ENCODE data around the gene MYO7A. TPM values are rescaled to one million over a fixed set of nuclear protein-coding genes. Genes with fewer than 3 reads are reported as not detected.

Gene MYO7A
- total and polyA plus RNA-seq, 2 donors (not counting 3 experiments of a cell fraction or from before 2014, with no cell fraction given), result 1.3 to 3.6 TPM

DNA sequence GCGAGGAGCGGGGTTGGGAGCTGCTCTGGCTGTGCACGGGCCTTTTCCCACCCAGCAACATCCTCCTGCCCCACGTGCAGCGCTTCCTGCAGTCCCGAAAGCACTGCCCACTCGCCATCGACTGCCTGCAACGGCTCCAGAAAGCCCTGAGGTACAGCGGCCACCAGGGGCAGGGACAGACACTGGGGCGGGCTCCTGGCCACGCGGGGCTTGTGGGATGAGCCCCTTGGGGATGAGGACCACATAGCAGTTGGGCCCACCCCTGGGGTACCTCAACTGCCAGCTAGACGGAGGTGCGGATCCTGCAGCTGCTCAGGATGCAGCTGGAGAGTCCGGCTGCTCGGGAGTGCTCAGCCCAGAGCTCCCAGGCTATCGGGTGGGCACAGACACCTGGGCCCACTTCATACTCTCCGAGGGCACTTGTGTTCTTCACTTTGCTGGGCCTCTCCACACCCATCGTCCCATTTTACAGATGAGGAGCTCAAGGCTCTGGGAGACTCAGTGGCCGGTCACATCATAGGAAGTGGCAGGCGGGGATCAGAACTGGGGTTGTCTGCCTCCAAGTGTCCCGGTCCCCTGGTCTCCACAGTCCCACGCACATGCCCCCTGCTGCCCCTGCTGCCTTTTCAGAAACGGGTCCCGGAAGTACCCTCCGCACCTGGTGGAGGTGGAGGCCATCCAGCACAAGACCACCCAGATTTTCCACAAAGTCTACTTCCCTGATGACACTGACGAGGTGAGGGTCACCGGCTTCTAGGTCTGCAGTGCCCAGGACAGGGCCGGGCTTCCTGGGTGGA, 77.6 kb downstream of the MYO7A start:
- Histone ChIP-seq H3K4me3 (replicated peaks in 1 of 3; ENCODE audit: insufficient read depth in 1 of 3, low read depth in 1 of 3, low read length in 3 of 3) (no peak overlapping the region), H3K9me3 (replicated peaks; ENCODE audit: control insufficient read depth, insufficient read depth, low read length) (no peaks in the 10 kb centered on the region), H3K4me2 (ENCODE audit: insufficient read depth, low read length) (no peak overlapping the region), H4K20me1 (replicated peaks; ENCODE audit: control insufficient read depth, extremely low read depth, insufficient read depth, low read length) (no peaks in the 10 kb centered on the region), H3K9ac (replicated peaks; ENCODE audit: extremely low read depth, insufficient read depth, low read length) (no peak overlapping the region), H3K4me1 (ENCODE audit: control insufficient read depth, extremely low read depth, insufficient read depth, low read length) (no peaks in the 10 kb centered on the region), H3K27me3 (ENCODE audit: control insufficient read depth in 2 of 2, insufficient read depth in 2 of 2, low read length in 2 of 2) (no peaks in the 10 kb centered on the region), H2AFZ (ENCODE audit: low read depth, low read length) (no peak overlapping the region), H3K9me1 (replicated peaks; ENCODE audit: control insufficient read depth, extremely low read depth, insufficient read depth, low read length) (no peaks in the 10 kb centered on the region), H3K36me3 (ENCODE audit: control insufficient read depth in 2 of 2, extremely low read depth in 1 of 2, insufficient read depth in 2 of 2, low read length in 2 of 2) (no peaks in the 10 kb centered on the region), H3K27ac (ENCODE audit: insufficient read depth, low read depth, low read length) (no peak overlapping the region), H3K79me2 (ENCODE audit: control insufficient read depth, insufficient read depth, low read length) (no peaks in the 10 kb centered on the region)
- no peak for FAIRE-seq
- TF ChIP-seq MYC (IDR thresholded peaks at IDR 0.05; ENCODE audit: low read depth, low read length) (no peak), POLR2AphosphoS5 (IDR thresholded peaks at IDR 0.05; ENCODE audit: insufficient read depth, low read depth, low read length) (no peak), POLR2A (IDR thresholded peaks at IDR 0.05; ENCODE audit: low read depth, low read length) (no peak), JUN (IDR thresholded peaks at IDR 0.05; ENCODE audit: borderline replicate concordance, insufficient read depth, insufficient read length, low read depth) (no peak), FOS (IDR thresholded peaks at IDR 0.05; ENCODE audit: borderline replicate concordance, insufficient read depth, low read length) (no peak), EZH2 (IDR thresholded peaks at IDR 0.05; ENCODE audit: borderline replicate concordance, low read depth, low read length, severe bottlenecking) (no peak), GATA2 (IDR thresholded peaks at IDR 0.05; ENCODE audit: insufficient read depth, insufficient read length, low read depth, low read length) (no peak)
- TF ChIP-seq, protein P1, sequence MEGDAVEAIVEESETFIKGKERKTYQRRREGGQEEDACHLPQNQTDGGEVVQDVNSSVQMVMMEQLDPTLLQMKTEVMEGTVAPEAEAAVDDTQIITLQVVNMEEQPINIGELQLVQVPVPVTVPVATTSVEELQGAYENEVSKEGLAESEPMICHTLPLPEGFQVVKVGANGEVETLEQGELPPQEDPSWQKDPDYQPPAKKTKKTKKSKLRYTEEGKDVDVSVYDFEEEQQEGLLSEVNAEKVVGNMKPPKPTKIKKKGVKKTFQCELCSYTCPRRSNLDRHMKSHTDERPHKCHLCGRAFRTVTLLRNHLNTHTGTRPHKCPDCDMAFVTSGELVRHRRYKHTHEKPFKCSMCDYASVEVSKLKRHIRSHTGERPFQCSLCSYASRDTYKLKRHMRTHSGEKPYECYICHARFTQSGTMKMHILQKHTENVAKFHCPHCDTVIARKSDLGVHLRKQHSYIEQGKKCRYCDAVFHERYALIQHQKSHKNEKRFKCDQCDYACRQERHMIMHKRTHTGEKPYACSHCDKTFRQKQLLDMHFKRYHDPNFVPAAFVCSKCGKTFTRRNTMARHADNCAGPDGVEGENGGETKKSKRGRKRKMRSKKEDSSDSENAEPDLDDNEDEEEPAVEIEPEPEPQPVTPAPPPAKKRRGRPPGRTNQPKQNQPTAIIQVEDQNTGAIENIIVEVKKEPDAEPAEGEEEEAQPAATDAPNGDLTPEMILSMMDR (IDR thresholded peaks at IDR 0.05; ENCODE audit: extremely low read depth in 1 of 2, insufficient read depth in 1 of 2, low read depth in 1 of 2, low read length in 2 of 2), result no peak
- TF ChIP-seq, protein P2, sequence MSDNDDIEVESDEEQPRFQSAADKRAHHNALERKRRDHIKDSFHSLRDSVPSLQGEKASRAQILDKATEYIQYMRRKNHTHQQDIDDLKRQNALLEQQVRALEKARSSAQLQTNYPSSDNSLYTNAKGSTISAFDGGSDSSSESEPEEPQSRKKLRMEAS (IDR thresholded peaks at IDR 0.05; ENCODE audit: insufficient read depth, insufficient read length), result no peak
- intact Hi-C loops (cut with micrococcal nuclease), result no loop called here
- BruUV-seq (replicated peaks), result no TSS peak
- ChIA-PET POLR2A (no interaction called here), CTCF (interaction anchor here (1.2 to 2.8 kb wide), 4 partner anchors 10 to 343 kb away, joined by 3 to 17 read pairs (median 6); no protein-coding TSS in a partner anchor)
- dilution Hi-C loops (cut with MboI; ENCODE audit: extremely low pct_ligation_motif_present, low sequenced_read_pairs), result no loop called here
- no peak for DNase-seq (ENCODE audit: low read depth, low spot score)

All from endothelial cell of umbilical vein (primary cell).